ENCODE measurements around the gene KLF5.

DNA sequence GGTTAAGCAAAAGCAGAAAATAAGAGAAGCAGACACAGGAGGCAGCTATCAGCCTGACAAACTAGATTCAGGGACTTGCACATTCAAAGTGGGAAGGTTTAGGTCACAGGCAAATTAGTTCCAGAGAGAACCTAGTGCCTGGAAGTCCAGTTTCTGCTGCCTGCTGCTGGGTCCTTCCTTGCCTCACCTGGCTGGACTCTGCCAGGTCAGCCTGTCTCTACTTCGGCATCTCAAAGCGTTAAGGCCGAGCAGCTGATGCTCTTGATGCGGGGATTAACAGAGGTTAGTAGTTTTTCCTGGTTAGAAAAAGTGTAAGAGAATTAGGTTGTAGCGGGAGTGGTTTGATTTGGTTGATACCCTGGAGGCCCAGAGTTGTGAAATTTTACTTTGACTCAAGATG lies 52.0 kb downstream of the KLF5 start:
- TF ChIP-seq, protein P1, sequence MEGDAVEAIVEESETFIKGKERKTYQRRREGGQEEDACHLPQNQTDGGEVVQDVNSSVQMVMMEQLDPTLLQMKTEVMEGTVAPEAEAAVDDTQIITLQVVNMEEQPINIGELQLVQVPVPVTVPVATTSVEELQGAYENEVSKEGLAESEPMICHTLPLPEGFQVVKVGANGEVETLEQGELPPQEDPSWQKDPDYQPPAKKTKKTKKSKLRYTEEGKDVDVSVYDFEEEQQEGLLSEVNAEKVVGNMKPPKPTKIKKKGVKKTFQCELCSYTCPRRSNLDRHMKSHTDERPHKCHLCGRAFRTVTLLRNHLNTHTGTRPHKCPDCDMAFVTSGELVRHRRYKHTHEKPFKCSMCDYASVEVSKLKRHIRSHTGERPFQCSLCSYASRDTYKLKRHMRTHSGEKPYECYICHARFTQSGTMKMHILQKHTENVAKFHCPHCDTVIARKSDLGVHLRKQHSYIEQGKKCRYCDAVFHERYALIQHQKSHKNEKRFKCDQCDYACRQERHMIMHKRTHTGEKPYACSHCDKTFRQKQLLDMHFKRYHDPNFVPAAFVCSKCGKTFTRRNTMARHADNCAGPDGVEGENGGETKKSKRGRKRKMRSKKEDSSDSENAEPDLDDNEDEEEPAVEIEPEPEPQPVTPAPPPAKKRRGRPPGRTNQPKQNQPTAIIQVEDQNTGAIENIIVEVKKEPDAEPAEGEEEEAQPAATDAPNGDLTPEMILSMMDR (IDR thresholded peaks at IDR 0.05), result no peak
- no peak for TF ChIP-seq POLR2A (IDR thresholded peaks at IDR 0.05)

All from body of pancreas (tissue), 4 donors.